ENCODE measurements around the gene OGFOD1.
"Not testable (repeated sequence)": the region's sequence is repeated elsewhere in the genome, so short reads cannot be mapped to it uniquely, and the experiment has no call there.

OGFOD1 gene

DNA sequence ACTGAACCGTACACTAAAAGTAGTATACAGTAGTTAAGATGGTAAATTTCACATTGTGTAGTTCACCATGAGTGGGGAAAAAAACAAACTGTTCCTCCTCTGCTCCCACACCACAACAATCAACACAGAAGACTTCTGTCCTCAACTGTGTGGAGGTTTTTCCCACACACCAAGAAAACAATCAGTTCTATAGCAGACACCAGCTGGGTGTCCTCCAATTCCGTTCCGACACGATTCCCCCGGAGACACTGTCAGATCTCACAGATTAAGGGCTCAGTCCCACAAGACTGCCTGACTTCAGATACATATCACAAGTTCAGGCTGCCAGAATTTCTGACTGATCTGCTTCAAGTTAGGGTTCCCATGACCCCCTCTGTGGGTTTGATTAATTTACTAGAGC lies 36.7 kb downstream of the OGFOD1 start:
- TF ChIP-seq ZFX (IDR thresholded peaks at IDR 0.05; ENCODE audit: borderline replicate concordance), result no peak
- TF ChIP-seq, protein P1, sequence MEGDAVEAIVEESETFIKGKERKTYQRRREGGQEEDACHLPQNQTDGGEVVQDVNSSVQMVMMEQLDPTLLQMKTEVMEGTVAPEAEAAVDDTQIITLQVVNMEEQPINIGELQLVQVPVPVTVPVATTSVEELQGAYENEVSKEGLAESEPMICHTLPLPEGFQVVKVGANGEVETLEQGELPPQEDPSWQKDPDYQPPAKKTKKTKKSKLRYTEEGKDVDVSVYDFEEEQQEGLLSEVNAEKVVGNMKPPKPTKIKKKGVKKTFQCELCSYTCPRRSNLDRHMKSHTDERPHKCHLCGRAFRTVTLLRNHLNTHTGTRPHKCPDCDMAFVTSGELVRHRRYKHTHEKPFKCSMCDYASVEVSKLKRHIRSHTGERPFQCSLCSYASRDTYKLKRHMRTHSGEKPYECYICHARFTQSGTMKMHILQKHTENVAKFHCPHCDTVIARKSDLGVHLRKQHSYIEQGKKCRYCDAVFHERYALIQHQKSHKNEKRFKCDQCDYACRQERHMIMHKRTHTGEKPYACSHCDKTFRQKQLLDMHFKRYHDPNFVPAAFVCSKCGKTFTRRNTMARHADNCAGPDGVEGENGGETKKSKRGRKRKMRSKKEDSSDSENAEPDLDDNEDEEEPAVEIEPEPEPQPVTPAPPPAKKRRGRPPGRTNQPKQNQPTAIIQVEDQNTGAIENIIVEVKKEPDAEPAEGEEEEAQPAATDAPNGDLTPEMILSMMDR (IDR thresholded peaks at IDR 0.05), result no peak
- no peak overlapping the region for H3K27ac ChIP-seq

DNA sequence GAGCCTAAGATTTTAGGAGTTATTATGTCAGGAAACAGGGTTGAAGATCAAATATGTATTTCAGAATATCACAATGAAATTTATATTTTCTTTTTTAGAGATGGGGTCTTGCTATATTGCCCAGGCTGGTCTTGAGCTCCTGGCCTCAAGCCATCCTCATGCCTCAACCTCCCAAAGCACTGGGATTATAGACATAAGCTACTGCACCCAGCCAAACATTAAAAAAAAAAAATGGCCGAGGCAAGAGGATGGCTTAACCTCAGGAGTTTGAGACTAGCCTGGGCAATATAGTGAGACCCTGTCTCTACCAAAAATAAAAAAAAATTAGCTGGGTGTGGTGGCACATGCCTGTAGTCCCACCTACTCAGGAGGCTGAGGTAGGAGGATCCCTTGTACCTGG lies 37.5 kb downstream of the OGFOD1 start:
- not testable (repeated sequence) for H3K27ac ChIP-seq

DNA sequence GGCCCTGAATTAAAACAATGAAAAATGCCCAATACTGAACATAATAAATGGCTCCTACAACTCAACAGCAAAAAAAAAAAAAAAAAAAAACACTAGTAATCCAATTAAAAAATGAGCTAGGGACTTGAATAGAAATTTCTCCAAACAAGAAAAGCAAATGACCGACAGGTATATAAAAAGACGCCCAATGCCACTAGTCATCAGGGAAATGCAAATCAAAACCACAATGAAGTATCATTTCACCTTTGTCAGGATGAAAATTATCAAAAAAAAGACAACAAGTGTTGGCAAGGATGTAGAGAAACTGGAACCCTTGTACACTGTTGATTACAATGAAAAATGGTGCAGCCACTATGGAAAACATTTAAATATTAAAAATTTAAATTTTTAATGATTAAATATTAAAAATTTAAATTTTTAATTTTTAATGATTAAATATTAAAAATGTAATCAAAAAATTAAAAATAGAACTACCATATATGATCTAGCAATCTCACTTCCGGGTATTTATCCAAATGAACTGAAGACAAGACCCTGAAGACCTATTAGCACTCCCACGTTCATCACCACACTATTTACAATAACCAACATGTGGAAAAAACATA lies 40.4 kb downstream of the OGFOD1 start:
- H3K27ac ChIP-seq, result no peak overlapping the region
- no peak for TF ChIP-seq ZFX (IDR thresholded peaks at IDR 0.05; ENCODE audit: borderline replicate concordance)
- TF ChIP-seq, protein P1 (IDR thresholded peaks at IDR 0.05), result no peak

DNA sequence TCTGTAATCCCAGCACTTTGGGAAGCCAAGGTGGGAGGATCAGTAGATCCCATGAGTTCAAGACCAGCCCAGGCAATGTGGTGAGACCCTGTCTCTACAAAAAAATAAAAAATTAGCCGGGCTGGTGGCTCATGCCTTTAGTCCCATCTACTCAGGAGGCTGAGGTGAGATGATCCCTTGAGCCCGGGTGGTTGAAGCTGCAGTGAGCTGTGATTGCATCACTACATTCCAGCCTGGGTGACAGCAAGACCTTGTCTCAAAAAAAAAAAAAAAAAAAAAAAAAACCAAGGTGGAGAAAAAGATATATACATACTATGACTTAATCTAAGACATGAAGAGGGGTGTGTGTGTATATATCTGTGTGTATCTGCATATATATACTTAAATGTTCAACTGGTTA lies 41.8 kb downstream of the OGFOD1 start:
- H3K27ac ChIP-seq, result no peak overlapping the region
- no peak for TF ChIP-seq ZFX (IDR thresholded peaks at IDR 0.05; ENCODE audit: borderline replicate concordance)

DNA sequence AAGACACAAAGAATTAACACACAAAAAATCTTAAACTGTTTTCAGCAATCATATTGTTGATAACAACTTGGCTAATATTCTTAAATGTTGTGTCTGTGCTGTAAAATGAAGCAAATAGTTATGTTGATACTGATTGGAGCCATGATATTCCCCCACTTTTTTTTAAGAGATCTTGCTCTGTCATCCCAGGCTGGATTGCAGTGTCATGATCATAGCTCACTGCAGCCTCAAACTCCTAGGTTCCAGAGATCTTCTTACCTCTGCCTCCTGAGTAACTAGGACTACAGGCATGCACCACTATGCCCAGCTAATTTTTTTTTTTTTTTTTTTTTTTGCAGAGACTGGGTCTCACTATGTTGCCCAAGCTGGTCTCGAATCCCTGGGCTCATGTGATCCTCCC lies 42.5 kb downstream of the OGFOD1 start:
- H3K27ac ChIP-seq, result no peak overlapping the region
- TF ChIP-seq ZFX (IDR thresholded peaks at IDR 0.05; ENCODE audit: borderline replicate concordance), result no peak
- TF ChIP-seq, protein P1 (IDR thresholded peaks at IDR 0.05), result no peak

DNA sequence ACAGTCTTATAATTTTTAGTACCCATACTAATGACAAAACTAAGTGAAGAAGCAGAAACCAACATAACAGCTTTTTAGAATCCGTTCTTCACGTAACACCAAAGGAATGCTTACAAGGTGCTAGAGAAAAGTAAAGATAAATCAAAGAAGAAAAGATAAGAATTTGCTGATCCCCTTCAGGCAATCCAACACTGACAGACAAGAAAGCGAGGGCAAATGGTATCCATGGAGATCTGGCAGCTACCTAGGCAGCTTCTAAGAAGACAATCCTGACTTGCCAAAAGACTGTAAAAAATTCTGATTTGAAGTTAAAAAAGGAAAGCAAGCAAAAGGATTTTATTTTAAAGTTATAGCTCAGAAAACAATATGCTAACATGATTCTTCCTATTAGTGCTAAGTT lies 53.8 kb downstream of the OGFOD1 start:
- TF ChIP-seq, protein P1 (IDR thresholded peaks at IDR 0.05), result no peak
- no peak for TF ChIP-seq ZFX (IDR thresholded peaks at IDR 0.05; ENCODE audit: borderline replicate concordance)
- H3K27ac ChIP-seq, result no peak overlapping the region

DNA sequence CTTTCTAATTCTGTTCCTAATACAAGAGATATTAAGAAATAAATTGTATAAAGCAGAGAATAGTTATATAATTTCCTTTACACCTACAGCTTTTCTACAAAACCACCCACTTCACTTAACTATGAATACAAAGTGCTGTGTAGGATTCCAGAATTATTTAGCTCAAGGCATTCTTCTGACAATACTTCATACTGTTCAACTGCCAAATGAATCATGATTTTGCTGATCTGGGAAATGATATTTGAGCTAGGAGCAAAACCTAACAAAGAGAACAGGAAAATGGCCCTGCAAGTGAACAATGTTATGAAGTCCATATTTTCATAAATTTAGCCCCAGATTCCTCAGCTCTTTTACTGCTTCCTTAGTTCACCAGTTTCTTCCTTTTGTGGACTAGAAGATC lies 55.6 kb downstream of the OGFOD1 start:
- no peak overlapping the region for H3K27ac ChIP-seq

DNA sequence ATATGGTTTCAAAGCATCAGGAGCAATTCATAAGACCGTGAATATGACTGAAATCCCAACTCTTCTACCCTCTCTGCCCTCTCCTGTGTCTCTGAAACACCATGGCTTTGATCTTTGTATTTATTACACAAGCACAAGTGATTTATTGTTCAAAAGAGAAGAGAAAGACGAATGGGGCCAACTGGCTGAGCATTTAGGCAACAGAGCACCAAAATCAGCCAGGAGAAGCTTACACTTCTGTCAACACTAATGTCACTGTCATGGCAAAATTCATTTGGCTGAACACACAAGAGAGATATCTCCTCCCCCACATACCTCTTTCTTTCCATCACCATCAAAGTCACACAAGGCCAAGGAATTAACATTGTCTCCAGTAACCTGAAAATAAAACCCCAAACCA lies 59.2 kb downstream of the OGFOD1 start:
- TF ChIP-seq, protein P1 (IDR thresholded peaks at IDR 0.05), result no peak
- no peak for TF ChIP-seq ZFX (IDR thresholded peaks at IDR 0.05; ENCODE audit: borderline replicate concordance)
- no peak overlapping the region for H3K27ac ChIP-seq

More for the DNA sequence above, 55.6 kb downstream of the OGFOD1 start:
- TF ChIP-seq, protein P1 (IDR thresholded peaks at IDR 0.05), result no peak
- TF ChIP-seq ZFX (IDR thresholded peaks at IDR 0.05; ENCODE audit: borderline replicate concordance), result no peak

All from 22Rv1 (cell line).